ENCODE measurements around the gene GP1BB. TPM values are rescaled to one million over a fixed set of nuclear protein-coding genes. Genes with fewer than 3 reads are reported as not detected.
A peak's percentile ranks its signal among the peaks of the same experiment; 100 is the strongest.

The GP1BB gene
- total RNA-seq, 1 experiment from 2014 or later = 4.3 TPM

DNA sequence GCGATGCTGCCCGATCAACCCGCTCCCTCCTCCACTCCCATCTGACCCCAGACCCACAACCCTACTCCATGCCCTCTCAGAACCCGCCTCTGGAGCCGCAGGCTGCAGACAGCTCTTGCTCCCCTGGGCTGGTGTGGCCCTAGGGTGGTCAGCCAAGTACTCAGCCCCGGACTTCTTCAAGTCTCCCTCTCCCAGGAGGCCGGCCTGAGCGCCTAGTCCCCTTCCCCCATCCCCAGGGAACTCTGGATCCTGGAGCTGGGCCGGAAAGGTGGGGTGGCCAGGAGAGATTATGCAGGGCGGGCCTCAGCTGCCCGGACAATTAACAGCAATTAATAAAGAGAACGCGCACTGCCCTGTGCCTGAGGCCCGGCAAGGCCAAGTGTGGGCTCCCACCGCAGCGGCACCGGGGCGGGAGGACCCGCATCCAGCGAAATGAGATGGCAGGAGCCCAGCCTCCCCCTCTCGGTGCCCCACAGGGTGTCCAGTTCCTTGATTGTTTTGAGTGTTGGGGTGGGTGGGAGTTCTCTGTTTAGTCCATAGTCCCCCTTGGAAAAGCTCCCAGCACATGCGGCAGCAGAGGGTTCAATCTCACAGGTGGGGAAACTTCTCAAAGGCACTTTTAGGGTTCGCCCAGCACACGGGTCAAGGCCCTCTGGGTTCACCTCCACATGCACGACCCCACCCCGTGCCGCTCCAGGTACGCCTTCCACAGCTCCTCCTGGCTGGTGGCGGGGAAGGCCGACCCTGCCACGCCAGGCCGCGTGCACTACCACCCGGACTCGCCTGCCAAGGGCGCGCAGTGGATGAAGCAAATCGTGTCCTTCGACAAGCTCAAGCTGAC is 40.3 kb downstream of the GP1BB start:
- Mint-ChIP-seq H3K27me3 (ENCODE audit: low read depth) (peaks cover 85% of the 10 kb centered on the region), H3K9me3 (no peaks in the 10 kb centered on the region), H3K36me3 (no peaks in the 10 kb centered on the region), H3K4me3 (no peak overlapping the region), H3K27ac (no peak overlapping the region), H3K4me1 (peaks cover 40% of the 10 kb centered on the region)
- TF ChIP-seq, protein P1, sequence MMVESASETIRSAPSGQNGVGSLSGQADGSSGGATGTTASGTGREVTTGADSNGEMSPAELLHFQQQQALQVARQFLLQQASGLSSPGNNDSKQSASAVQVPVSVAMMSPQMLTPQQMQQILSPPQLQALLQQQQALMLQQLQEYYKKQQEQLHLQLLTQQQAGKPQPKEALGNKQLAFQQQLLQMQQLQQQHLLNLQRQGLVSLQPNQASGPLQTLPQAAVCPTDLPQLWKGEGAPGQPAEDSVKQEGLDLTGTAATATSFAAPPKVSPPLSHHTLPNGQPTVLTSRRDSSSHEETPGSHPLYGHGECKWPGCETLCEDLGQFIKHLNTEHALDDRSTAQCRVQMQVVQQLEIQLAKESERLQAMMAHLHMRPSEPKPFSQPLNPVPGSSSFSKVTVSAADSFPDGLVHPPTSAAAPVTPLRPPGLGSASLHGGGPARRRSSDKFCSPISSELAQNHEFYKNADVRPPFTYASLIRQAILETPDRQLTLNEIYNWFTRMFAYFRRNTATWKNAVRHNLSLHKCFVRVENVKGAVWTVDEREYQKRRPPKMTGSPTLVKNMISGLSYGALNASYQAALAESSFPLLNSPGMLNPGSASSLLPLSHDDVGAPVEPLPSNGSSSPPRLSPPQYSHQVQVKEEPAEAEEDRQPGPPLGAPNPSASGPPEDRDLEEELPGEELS (CRISPR knock-in tag; IDR thresholded peaks at IDR 0.05) = no peak
- TF ChIP-seq, protein P2, sequence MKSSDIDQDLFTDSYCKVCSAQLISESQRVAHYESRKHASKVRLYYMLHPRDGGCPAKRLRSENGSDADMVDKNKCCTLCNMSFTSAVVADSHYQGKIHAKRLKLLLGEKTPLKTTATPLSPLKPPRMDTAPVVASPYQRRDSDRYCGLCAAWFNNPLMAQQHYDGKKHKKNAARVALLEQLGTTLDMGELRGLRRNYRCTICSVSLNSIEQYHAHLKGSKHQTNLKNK (CRISPR knock-in tag; IDR thresholded peaks at IDR 0.05) = no peak
- TF ChIP-seq RELA (CRISPR knock-in tag; IDR thresholded peaks at IDR 0.05; ENCODE audit: borderline replicate concordance) (no peak), TCF7 (CRISPR knock-in tag; IDR thresholded peaks at IDR 0.05; ENCODE audit: low read depth) (no peak), HMGA2 (CRISPR knock-in tag; IDR thresholded peaks at IDR 0.05) (no peak), PRRX2 (CRISPR knock-in tag; IDR thresholded peaks at IDR 0.05) (no peak), ZNF263 (CRISPR knock-in tag; IDR thresholded peaks at IDR 0.05; ENCODE audit: low read depth) (no peak), ZNF138 (CRISPR knock-in tag; conservative IDR thresholded peaks at IDR 0.05) (no peak), AR (CRISPR knock-in tag; IDR thresholded peaks at IDR 0.05) (no peak), CBFB (CRISPR knock-in tag; IDR thresholded peaks at IDR 0.05; ENCODE audit: low read depth) (no peak), TEAD1 (CRISPR knock-in tag; IDR thresholded peaks at IDR 0.05) (no peak)
- TF ChIP-seq, protein P3, sequence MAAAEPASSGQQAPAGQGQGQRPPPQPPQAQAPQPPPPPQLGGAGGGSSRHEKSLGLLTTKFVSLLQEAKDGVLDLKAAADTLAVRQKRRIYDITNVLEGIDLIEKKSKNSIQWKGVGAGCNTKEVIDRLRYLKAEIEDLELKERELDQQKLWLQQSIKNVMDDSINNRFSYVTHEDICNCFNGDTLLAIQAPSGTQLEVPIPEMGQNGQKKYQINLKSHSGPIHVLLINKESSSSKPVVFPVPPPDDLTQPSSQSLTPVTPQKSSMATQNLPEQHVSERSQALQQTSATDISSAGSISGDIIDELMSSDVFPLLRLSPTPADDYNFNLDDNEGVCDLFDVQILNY (CRISPR knock-in tag; IDR thresholded peaks at IDR 0.05) = no peak
- TF ChIP-seq, protein P4, sequence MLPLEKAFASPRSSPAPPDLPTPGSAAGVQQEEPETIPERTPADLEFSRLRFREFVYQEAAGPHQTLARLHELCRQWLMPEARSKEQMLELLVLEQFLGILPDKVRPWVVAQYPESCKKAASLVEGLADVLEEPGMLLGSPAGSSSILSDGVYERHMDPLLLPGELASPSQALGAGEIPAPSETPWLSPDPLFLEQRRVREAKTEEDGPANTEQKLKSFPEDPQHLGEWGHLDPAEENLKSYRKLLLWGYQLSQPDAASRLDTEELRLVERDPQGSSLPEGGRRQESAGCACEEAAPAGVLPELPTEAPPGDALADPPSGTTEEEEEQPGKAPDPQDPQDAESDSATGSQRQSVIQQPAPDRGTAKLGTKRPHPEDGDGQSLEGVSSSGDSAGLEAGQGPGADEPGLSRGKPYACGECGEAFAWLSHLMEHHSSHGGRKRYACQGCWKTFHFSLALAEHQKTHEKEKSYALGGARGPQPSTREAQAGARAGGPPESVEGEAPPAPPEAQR (CRISPR knock-in tag; IDR thresholded peaks at IDR 0.05) = no peak
- CTCF ChIA-PET = interaction anchor here (1.3 to 5.4 kb wide), 8 partner anchors 9 to 199 kb away, joined by 3 to 44 read pairs (median 6); partner anchors contain the start of gene GP1BB
- peak; percentile 35 for DNase-seq (ENCODE audit: low spot score)
- POLR2A ChIA-PET = no interaction called here
- no peak for ATAC-seq

DNA sequence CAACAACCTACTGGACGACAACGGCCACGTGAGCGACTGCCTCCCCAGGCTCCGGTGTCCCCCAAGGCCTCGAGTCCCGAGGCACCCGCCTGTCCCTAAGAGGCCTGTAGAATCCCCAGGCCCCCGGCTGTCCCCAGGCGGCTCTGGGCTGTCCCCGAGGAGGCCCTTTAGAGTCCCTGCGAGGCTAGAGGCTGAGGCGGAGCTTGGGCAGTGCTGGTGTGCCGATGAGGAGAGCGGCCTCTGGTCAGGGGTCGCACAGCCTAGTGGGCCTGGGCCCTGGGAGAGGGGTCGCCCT is 40.9 kb downstream of the GP1BB start:
- peaks cover 85% of the 10 kb centered on the region for H3K27me3 Mint-ChIP-seq (ENCODE audit: low read depth)
- peaks cover 40% of the 10 kb centered on the region for H3K4me1 Mint-ChIP-seq
- H3K36me3 Mint-ChIP-seq = no peaks in the 10 kb centered on the region
- H3K4me3 Mint-ChIP-seq = peak overlapping the region; percentile 45; the same call in 1 of the 2 replicates
- DNase-seq (ENCODE audit: low spot score) = no peak
- ATAC-seq = no peak
- POLR2A ChIA-PET = interaction anchor here (1.3 kb wide), 1 partner anchor 9 kb away, joined by 3 read pairs; no protein-coding TSS in a partner anchor
- H3K9me3 Mint-ChIP-seq = no peaks in the 10 kb centered on the region
- H3K27ac Mint-ChIP-seq = no peak overlapping the region
- CTCF ChIA-PET = interaction anchor here (1.3 to 5.4 kb wide), 5 partner anchors 10 to 149 kb away, joined by 4 to 44 read pairs (median 8); partner anchors contain the start of gene GP1BB
- TF ChIP-seq AFF4 (CRISPR knock-in tag; IDR thresholded peaks at IDR 0.05; ENCODE audit: borderline replicate concordance) (no peak), FOXJ3 (CRISPR knock-in tag; IDR thresholded peaks at IDR 0.05; ENCODE audit: borderline replicate concordance) (no peak), GTF2I (CRISPR knock-in tag; conservative IDR thresholded peaks at IDR 0.05) (no peak), EMX1 (CRISPR knock-in tag; IDR thresholded peaks at IDR 0.05) (no peak), MAX (CRISPR knock-in tag; IDR thresholded peaks at IDR 0.05) (no peak), ESRRA (CRISPR knock-in tag; IDR thresholded peaks at IDR 0.05; ENCODE audit: borderline replicate concordance) (no peak), SOX15 (CRISPR knock-in tag; IDR thresholded peaks at IDR 0.05) (no peak), E2F4 (CRISPR knock-in tag; IDR thresholded peaks at IDR 0.05; ENCODE audit: borderline replicate concordance, low read depth) (no peak)

Data from WTC11 (cell line).